ENCODE results near the gene MYLK. TPM values are rescaled to one million over a fixed set of nuclear protein-coding genes. Genes with fewer than 3 reads are reported as not detected.

MYLK gene
- total and polyA plus RNA-seq, 2 experiments from 2014 or later, result 13.1 to 27.1 TPM

GRCh38 chr3:123628996-123629746 is 255.0 kb downstream of the MYLK start:
- Histone ChIP-seq H3K27ac (no peak overlapping the region), H3K27me3 (no peaks in the 10 kb centered on the region), H4K20me1 (ENCODE audit: insufficient read depth, poor library complexity, severe bottlenecking) (no peaks in the 10 kb centered on the region), H3K36me3 (replicated peaks; ENCODE audit: insufficient read depth, low read depth) (no peaks in the 10 kb centered on the region), H3K79me2 (no peaks in the 10 kb centered on the region), H3K4me2 (no peak overlapping the region), H3K4me3 (no peak overlapping the region), H3K4me1 (ENCODE audit: insufficient read depth) (peaks cover 15% of the 10 kb centered on the region), H2AFZ (no peak overlapping the region), H3K9me2 (replicated peaks; ENCODE audit: insufficient read depth) (no peaks in the 10 kb centered on the region), H3K9me3 (ENCODE audit: low read depth) (no peaks in the 10 kb centered on the region)
- no peak for TF ChIP-seq EZH2 (IDR thresholded peaks at IDR 0.05; ENCODE audit: borderline replicate concordance)
- TF ChIP-seq CTCF (IDR thresholded peaks at IDR 0.05; ENCODE audit: poor library complexity), result no peak
- no peak for TF ChIP-seq EZH2phosphoT487 (IDR thresholded peaks at IDR 0.05; ENCODE audit: low read depth, severe bottlenecking, unreplicated experiment)
- DNase-seq (ENCODE audit: low spot score), result no peak
- WGBS (ENCODE audit: low lambda C conversion rate, missing lambda C conversion rate), result 97% methylated on average over 22 of the region's 22 CpGs

GRCh38 chr3:123627673-123628670 is 256.2 kb downstream of the MYLK start:
- H2AFZ ChIP-seq, result no peak overlapping the region

GRCh38 chr3:123626881-123627280 is 257.3 kb downstream of the MYLK start:
- no peaks in the 10 kb centered on the region for H3K79me2 ChIP-seq
- no peaks in the 10 kb centered on the region for H3K9me2 ChIP-seq (replicated peaks; ENCODE audit: insufficient read depth)
- no peak for DNase-seq (ENCODE audit: low spot score)
- TF ChIP-seq CTCF (IDR thresholded peaks at IDR 0.05; ENCODE audit: poor library complexity), result no peak
- H3K4me3 ChIP-seq, result no peak overlapping the region
- no peaks in the 10 kb centered on the region for H4K20me1 ChIP-seq (ENCODE audit: insufficient read depth, poor library complexity, severe bottlenecking)
- 94% methylated on average over 7 of the region's 7 CpGs for WGBS (ENCODE audit: low lambda C conversion rate, missing lambda C conversion rate)
- H3K36me3 ChIP-seq (replicated peaks; ENCODE audit: insufficient read depth, low read depth), result no peaks in the 10 kb centered on the region
- H3K9me3 ChIP-seq (ENCODE audit: low read depth), result no peaks in the 10 kb centered on the region
- no peak overlapping the region for H3K27ac ChIP-seq
- H3K4me2 ChIP-seq, result no peak overlapping the region
- no peaks in the 10 kb centered on the region for H3K27me3 ChIP-seq
- H2AFZ ChIP-seq, result no peak overlapping the region
- H3K4me1 ChIP-seq (ENCODE audit: insufficient read depth), result peaks cover 3% of the 10 kb centered on the region

More at GRCh38 chr3:123627673-123628670, 256.2 kb downstream of the MYLK start:
- DNase-seq (ENCODE audit: low spot score), result no peak
- TF ChIP-seq EZH2phosphoT487 (IDR thresholded peaks at IDR 0.05; ENCODE audit: low read depth, severe bottlenecking, unreplicated experiment), result no peak
- no peak for TF ChIP-seq EZH2 (IDR thresholded peaks at IDR 0.05; ENCODE audit: borderline replicate concordance)
- TF ChIP-seq CTCF (IDR thresholded peaks at IDR 0.05; ENCODE audit: poor library complexity), result no peak
- no peaks in the 10 kb centered on the region for H3K79me2 ChIP-seq
- H3K36me3 ChIP-seq (replicated peaks; ENCODE audit: insufficient read depth, low read depth), result no peaks in the 10 kb centered on the region
- no peaks in the 10 kb centered on the region for H3K9me3 ChIP-seq (ENCODE audit: low read depth)
- H3K4me1 ChIP-seq (ENCODE audit: insufficient read depth), result peaks cover 10% of the 10 kb centered on the region
- no peak overlapping the region for H3K4me3 ChIP-seq
- 94% methylated on average over 6 of the region's 6 CpGs for WGBS (ENCODE audit: low lambda C conversion rate, missing lambda C conversion rate)
- no peaks in the 10 kb centered on the region for H4K20me1 ChIP-seq (ENCODE audit: insufficient read depth, poor library complexity, severe bottlenecking)
- H3K4me2 ChIP-seq, result no peak overlapping the region
- H3K9me2 ChIP-seq (replicated peaks; ENCODE audit: insufficient read depth), result no peaks in the 10 kb centered on the region
- H3K27me3 ChIP-seq, result no peaks in the 10 kb centered on the region
- H3K27ac ChIP-seq, result no peak overlapping the region
